GM21619 (cell line): ENCODE data around the gene WWC2.
A peak's percentile ranks its signal among the peaks of the same experiment; 100 is the strongest.
"Not testable (repeated sequence)": the region's sequence is repeated elsewhere in the genome, so short reads cannot be mapped to it uniquely, and the experiment has no call there.

Source experiments
- ATAC-seq: cut with Tn5 transposase; IDR thresholded peaks from one replicate; pipeline ENCODE4 v1.9.1; 2021; ENCODE audit not compliant: unreplicated experiment

WWC2 gene

DNA sequence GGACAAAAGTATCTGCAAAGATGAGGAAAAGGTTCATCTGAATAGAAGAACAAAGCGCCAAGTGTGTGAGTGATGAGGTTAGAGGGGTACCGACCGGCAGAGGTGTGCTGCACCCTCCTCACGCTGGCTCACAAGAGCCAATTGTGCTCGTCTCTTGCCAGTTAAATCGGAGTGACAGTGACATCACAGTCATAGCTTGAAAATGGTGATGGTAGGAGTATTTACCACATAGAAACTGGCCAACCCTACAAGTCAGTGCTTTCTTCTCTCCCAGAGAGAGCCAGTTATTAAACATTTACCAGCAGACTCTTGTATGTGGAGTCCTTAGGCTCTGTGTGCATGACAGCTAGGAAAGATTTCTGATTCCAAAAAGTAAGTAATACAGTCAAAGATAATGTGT is 188.6 kb downstream of the WWC2 start:
- peak; percentile 83 for ATAC-seq

DNA sequence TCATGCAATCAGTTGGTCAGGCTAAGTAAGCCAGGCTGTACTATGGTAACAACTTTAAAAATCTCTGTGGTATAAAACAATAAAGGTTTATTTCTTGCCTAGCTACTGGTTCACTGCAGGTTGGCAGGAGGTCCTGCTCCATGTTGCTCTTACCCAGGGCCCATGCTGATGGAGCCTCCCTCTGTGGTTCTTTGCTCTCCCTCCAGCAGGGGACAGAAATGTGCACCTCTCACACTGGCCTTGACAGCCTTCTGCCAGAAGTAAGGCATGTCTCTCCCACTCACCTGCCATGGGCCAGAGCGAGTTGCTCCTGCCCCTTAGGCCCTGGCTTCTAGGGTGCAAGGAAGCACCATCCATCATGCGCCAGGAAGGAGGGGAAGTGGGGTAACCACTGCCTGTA is 189.9 kb downstream of the WWC2 start:
- no peak for ATAC-seq

DNA sequence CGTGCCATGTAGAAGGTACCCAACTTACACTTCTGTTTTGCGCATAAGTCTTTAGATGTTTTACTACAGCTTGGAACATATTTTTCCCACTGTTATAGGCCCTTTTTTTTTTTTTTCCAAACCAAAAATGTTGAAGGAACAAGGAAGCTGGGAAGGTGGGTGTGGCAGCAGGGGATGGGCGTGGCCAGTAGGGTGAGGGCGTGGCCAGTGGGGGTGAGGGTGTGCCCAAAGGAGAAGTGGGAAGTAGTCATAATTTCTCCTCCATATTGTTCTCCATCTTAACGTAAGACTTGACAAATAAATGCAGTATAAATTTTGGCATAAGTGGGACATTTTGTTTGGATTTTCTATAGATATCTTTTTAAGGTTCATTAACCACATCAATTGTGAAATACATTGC is 190.6 kb downstream of the WWC2 start:
- ATAC-seq, result no peak

DNA sequence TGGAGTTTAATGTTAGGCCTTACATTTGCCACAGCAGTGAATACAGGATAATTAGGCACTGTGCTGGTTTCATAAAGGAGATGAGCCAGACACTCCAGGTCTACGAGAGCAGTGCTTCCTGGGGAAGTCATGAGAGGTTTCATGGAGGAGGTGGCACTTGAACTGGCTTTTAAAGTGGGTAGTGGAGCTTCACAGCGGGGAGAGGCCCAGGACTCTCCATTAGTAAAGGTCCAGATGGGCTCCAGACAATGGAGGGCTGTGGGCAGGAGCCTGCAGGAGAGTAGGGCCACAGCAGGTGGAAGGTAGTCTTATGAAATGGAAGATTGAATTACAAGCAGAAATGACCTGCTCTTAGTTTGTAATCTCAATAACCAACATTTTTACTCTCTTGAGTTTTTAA is 192.0 kb downstream of the WWC2 start:
- no peak for ATAC-seq

DNA sequence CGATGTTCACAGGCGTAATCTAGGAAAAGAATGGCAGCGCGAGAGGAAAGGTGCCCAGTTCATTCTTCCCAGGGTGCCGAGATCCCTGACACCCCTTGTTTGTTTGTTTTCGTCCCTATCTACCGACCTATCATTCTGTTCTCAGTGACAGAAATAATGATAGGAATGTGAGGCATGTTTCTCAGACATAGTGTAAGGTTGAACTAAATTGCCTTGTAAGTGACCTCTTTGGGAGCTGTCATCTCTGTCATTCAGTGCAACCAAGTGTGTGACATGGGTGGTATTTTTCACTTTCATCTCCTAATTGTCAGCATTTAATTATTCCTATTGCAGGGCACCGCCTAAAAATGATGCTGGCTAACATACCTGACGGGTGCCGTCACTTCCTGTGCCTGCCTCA is 196.7 kb downstream of the WWC2 start:
- no peak for ATAC-seq

DNA sequence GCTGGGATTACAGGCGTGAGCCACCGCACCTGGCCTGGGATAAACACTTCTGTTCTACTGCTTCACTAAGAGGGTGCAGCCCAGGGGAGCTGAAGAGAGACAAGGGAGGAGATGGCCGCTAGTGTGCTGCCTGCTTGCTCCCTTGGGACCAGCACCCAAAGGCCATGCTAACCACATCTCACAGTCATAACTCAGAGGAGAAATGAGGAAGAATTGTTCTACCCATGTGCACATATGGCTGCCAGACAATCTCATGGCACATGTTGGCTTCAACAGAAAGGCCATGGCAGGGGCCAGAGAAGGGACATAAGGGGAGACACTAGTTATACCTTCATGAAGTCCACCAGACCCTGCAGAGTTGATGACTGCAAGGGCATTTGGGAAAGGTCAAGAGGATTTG is 198.6 kb downstream of the WWC2 start:
- ATAC-seq, result peak; percentile 79

DNA sequence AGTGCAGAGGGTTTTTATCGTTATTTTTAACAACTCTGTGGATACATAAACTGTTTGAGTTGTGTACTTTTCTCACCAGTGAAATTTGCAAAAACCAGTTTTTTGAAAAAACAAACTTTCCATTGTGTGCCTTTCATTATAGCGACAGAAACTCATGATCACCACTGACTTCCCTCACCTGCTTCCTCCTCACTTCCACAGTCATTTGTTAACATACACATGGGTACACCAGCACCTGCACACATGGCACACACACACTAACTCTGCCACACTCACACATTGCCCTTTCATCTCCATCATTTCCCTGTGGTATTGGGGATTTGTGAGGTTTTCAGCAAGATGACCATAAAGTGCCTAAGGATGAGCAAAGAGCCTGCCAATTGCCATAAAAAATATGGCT is 200.4 kb downstream of the WWC2 start:
- ATAC-seq, result no peak

DNA sequence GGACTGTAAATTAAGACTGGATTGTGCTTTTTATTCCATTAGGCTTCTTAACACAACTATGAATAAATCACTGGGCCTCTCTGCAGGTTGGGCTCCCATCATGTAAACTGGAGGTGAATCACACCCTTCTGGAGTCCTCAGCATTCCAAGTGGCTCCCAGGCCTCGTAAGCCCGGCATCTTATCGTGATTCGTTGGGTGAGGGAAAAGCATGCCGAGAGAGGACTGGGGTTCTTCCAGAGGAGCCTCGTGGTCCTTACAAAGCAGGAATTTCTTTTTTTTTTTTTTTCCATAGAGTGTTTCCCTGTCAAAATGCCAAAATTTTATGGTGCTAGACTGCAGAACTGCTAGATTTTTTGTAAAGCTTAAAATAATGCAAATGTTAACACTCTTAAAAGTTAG is 201.0 kb downstream of the WWC2 start:
- no peak for ATAC-seq

DNA sequence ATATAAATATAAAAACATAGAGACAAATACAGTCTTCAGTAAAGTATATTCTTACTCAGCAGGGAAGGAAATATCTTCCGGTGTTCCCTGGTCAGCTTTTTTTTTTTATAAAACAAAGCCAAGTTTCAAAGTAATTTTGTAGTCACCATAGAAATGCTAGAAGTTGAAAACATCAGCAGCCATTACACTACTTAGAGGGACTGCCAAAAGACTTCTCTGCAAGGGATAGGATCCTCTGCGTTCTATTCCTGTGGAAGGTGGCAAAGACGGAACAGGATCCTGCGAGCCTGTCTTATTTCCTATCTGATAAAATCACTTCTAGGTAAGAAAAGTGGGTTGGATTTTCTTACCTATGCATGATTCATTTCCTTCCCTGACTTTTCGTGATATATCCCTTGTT is 201.6 kb downstream of the WWC2 start:
- no peak for ATAC-seq

DNA sequence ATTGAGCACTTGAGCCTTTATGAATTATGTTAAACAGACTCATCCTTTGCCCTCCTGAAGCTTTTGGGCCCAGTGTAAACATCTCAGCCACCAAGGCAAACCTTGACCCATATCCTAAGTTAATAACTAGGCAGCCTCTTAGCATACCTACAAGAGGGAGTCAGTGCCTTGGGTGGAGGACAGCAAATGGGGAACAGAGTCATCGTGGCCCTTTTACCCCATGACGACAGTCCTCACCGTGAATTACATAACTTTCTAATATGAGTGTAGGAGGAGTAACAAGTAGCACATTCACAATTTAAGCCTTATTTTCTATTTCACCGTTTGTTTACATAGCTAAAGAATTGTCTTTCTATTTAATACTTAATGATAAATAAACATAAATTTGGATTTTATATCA is 204.2 kb downstream of the WWC2 start:
- ATAC-seq, result no peak

DNA sequence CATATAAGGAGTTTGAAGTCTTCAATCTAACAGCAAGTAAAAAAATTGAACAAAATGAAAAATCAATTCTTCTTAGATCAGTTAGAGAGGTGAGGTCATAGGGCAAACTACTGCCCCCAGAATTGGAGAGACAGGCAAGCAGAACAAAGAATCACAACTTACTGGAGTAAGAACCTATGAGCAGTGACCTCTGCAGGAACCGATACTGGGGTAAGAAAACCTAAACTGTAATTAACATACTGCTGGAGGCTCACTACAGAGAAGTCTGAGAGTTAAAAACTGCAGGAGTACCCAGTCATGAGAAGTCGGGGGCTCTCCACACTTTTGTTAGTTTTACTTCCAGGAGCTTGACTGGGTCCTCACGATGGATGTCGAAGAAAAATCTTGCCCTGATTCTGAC is 205.0 kb downstream of the WWC2 start:
- peak; percentile 44 for ATAC-seq

DNA sequence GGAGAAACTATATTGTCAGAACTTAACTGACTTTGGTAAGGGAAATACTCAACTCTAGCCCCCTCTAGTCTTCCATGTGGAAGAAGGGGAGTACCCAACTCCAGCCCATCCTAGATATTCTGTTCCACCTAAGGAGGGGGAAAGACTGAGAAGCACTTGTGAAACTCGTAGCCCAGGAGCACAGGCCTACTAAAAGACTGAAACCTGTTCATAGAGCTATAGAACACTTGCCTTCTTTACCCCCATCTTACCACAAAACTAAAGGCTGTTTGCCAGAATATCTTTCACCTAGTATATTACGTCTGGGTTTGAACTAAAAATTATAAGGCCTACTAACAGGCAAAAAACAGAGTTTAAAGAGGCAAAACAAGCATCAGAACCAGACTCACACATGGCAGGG is 205.5 kb downstream of the WWC2 start:
- ATAC-seq, result no peak

DNA sequence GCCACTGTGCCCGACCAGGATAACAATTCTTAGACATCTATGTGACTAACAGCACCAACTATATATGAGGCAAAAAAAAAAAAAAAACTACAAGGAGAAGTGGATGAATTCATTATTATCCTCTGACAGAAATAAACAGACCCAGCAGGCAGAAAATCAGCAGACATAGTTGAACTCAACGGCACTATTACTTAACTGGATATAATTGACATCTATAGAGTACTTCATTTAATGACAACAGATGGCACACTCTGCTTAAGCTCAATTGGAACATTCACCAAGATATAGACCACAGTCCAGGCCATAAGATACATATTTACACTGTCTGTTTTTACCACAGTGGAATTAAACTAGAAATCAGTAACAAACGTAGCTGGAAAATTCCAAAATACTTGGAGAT is 207.8 kb downstream of the WWC2 start:
- ATAC-seq, result no peak

DNA sequence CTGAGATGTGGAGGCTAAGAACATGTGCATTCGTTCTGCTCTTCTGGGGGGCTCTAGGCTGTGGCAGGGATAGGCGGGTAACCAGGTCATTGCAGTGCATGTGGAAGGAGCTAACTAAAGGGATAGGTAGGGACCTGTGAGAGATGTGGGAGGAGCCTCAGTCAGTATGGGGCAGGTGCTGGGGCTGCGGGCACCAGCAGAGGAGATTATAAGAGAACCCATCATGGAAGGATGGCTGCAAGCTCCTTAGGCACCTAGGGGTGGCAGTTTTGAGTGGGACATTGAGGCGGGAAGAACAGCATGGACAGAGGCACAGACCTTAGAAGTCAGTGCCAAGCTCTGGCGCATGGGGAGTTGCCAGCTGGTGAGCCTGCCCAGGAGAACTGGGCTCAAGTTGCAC is 213.8 kb downstream of the WWC2 start:
- ATAC-seq, result no peak

DNA sequence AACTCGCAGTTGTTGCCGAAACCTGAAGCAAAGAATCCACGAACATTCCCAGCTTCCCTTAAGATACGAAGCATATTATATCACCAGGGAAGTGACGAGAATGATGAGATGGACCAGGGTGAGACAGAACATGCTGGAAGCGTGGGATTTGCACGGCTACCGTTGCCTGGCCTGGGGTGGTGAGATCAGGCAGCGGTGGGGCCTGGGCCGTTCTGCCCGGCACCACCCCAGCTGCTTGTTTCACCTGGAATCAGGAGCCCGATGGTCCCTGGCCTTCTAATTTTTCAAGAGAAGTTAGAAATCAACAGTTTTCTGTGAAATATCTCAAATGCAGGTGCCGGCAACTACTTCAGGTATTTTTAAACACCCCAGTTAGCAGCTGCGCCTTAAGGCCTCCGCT is 215.3 kb downstream of the WWC2 start:
- no peak for ATAC-seq

DNA sequence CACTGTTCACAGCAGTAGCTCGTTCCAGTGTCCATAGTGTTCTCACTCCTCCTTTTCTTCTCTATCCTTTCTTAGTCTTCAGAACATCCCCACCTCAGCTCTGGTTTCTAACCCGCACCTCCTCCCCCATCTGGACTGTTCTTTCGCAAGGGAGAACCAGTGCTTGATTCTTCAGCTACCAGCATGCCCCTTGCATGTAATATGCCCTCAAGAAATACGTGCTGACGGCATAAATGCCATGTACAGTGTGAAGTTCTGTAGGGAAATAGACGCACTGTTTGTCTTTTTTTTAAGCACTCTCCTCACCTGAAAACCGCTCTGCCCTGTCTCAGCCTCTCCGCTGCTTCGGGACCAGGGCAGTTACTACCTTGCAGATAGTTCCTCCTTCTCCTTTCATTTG is 215.7 kb downstream of the WWC2 start:
- no peak for ATAC-seq

DNA sequence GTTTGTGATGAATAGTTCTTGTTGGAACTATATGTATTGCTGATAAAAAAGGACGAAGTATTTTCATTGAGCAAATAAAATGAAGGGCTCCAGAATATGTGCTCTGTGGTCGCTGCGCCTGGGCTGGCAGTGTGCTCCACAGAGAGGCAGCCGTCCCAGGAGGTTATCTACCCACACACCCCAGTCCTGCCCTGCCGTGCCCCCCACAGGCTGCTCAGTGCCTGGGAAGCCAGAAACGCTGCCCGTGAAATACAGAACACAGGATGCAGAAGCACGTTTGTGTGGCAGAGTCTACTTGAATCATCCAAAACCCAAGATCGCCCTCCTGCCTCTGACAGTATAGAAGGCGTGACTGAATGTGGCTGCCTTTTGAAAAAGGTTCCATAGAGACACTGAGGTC is 219.6 kb downstream of the WWC2 start:
- ATAC-seq, result no peak

DNA sequence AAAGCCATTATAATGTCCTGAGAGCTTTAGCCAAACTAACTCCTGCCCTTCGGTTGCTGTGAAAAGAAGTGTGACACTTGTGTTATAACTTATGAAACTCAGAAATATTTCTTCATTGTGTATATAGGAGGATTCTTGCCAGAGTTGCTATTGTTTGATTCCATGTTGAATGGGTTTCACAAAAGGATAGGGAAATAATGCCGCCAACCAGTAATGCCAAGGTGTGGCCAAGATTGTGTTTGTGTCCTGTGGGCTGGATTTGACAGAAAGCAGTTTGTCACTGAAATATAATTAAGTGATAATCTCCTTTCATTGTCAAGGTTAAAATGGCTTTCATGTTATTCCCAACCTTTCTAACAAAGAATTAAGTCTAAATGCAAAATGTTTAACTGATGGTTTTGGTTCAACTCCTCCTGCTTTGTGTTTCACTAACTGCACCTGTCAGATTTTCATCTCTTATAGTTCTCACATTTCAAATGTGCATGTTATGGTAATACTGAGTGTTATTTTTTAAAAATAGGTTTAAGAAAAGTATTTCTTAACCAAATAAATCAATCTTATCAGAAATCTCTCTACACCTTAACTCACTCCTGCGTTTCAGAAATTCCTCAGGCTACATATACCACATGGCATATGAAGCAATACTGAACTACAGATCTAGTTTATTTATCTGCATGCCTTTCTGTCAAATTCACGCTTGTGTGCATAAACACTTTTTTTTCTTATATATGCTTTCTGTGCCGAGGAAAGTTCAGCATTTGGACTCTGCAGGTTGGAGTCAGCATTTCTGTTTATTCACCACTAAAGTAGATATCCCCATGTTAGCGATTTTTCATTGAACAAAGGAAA is 221.4 kb downstream of the WWC2 start, which contains the start of gene CLDN22:
CLDN22 (minus strand) TSS at position 66 of the 849 bp plus-strand sequence; CDS start at position 8, 58 bp downstream.
- no peak for ATAC-seq

DNA sequence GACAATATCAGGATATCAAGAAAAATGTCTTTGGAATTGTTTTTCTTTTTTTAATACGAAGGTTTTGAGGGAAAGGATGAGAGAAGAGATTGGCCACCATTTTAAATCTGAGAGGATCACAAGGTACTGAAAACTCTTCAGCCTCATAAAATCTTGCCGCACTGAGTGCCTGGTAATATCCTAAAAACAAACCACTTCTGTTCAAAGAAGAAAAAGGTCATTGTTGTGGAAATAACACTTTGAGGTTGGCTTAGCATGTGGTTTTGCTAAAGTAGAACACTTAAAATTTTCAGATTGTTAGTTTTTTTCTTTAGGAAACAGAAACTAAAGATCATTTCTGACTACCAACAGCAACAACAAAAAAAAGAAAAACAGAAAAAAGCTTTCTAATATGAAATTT is 222.0 kb downstream of the WWC2 start:
- peak; percentile 66 for ATAC-seq

DNA sequence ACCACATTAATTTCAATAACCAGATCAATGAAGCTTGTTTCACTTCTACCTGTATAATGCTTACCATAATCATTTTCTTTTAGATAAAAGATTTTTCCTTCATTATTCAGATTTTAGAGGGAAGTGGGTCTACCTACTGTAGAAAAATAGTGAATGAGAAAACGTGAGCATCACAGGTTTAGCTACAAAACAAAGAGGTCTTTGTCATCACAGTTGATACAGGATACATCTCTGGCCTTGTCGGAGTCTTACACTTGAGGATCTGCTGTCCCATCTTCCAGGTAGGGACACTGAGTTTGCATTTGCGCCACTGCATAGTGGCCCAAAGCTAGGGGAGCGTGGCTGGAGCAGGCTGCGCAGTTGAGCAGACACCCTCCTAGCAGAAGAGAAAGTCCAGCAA is 222.5 kb downstream of the WWC2 start:
- ATAC-seq, result no peak

DNA sequence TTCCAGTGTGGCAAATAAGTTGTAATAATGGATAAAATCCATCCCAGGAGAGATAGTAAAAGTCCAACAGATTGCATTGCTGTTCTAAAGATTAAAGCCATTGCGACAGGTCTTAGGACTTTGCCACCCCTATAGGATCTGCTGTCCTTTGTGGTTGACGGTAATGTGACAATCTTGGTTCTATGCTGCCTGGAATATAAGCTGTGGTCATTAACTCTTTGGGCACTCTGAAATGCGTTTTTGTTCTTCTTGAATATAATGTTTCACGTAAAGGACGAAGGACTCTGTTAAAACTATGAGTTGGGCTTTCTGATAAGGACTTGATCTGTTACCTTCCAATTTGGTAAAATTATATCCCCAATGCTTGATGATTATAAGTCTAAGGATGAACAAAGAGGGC is 223.3 kb downstream of the WWC2 start, which contains the start of gene CLDN24:
CLDN24 (minus strand) TSS at position 101 of the 400 bp plus-strand sequence; CDS start at position 101, 0 bp downstream.
- ATAC-seq, result no peak

DNA sequence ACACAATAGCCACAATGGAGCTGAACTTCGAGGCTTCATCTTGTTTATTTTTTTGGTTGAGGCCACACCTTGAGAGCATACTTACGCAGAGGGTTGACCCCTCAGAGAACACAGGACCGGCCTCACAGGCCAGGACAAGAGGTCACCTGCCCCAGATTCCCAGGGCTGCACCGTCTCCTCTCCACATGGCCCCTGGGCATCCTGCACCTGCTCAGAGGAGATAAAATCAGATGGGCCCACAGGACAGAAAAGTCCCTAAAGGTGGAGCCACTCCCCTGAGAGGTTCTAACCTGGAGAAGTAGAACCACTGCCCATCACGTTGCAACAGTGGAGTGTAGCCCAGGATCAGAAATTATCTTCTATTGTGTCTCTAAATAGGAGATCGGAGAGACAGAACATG is 224.2 kb downstream of the WWC2 start:
- no peak for ATAC-seq

DNA sequence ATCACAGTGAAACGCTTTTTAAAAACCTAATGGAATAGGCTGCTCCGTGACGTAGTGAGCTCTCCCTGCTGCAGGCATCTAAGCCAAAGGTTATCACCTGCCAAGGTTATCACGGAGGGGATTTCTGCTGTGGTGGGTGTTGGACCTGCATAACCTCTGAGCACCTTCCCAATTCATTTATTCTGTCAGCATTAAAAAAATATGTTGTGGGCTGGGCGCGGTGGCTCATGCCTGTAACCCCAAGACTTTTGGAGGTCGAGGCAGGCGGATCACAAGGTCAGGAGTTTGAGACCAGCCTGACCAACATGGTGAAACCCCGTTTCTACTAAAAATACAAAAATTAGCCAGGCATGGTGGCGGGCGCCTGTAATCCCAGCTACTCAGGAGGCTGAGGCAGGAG is 225.0 kb downstream of the WWC2 start:
- not testable (repeated sequence) for ATAC-seq
